Measurements from ENCODE around the gene CA5B. TPM values are rescaled to one million over a fixed set of nuclear protein-coding genes. Genes with fewer than 3 reads are reported as not detected.

Gene CA5B
- total and polyA plus RNA-seq, 7 donors: 0.46 to 8.6 (median 3.9) TPM

DNA sequence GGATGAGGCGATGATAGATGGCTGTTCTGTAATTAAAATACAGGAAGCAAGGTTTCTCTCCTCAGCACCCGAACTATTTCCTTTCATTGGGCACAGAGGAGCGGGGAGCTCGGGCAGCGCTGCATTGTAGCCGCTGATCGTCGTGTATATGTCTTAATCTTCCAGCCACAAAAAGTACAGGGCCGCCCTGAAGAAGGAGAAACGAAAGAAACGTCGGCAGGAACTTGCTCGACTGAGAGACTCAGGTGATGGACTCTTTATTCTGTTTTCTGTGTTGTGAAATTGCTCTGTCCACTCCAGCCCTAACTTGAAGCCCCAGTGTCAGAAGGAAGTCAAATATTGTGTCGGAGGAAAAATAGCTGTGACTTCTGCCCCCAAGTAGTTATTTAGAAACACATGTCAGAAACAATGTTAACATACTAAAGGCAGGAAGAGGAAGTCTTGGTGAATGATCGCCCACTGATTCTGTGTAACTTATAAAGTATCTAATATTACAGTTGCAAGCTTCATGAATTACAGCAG is 52.8 kb downstream of the CA5B start:
- Histone ChIP-seq H3K36me3 (no peaks in the 10 kb centered on the region), H3K27me3 (no peaks in the 10 kb centered on the region), H3K9me3 (no peaks in the 10 kb centered on the region), H3K4me3 (peak overlapping the region; percentile 59 to 88 (median 63)), H3K4me1 (peaks cover 0 to 23% (median 4%) of the 10 kb centered on the region in 4 donors), H3K27ac (peak overlapping the region; percentile 80 to 90 (median 84))
- no peak for DNase-seq
- 0 to 1% methylated on average over 15 of the region's 15 CpGs for WGBS, 2 donors
- TF ChIP-seq POLR2AphosphoS5 (IDR thresholded peaks at IDR 0.05) (no peak), POLR2A (IDR thresholded peaks at IDR 0.05) (no peak), EP300 (IDR thresholded peaks at IDR 0.05) (no peak)
- TF ChIP-seq, protein P1, sequence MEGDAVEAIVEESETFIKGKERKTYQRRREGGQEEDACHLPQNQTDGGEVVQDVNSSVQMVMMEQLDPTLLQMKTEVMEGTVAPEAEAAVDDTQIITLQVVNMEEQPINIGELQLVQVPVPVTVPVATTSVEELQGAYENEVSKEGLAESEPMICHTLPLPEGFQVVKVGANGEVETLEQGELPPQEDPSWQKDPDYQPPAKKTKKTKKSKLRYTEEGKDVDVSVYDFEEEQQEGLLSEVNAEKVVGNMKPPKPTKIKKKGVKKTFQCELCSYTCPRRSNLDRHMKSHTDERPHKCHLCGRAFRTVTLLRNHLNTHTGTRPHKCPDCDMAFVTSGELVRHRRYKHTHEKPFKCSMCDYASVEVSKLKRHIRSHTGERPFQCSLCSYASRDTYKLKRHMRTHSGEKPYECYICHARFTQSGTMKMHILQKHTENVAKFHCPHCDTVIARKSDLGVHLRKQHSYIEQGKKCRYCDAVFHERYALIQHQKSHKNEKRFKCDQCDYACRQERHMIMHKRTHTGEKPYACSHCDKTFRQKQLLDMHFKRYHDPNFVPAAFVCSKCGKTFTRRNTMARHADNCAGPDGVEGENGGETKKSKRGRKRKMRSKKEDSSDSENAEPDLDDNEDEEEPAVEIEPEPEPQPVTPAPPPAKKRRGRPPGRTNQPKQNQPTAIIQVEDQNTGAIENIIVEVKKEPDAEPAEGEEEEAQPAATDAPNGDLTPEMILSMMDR (IDR thresholded peaks at IDR 0.05): no peak
- intact Hi-C loops (cut with DNase I): loop anchor here (1.0 kb wide), 3 partner anchors 54 to 104 kb away; no protein-coding TSS in a partner anchor

DNA sequence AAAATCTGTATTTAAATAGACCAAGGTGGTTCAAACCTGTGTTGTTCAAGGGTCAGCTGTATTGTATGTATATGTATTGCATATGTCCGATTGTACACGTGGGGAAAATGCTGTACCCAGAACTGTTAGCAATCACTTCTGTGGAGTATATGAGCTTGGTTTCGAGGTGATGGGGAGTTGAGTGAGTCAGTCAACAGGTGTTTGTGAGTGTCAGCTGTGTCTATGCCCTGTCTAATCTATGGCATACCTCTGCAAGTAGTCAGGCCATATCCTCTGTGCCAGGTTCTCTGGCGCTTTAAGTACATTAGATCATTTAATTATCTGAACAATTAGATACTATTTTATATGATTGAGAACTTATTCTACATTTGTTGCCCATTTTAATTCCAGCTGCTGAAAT is 59.6 kb downstream of the CA5B start:
- Histone ChIP-seq H3K36me3 (peaks cover 0 to 11% (median 5%) of the 10 kb centered on the region in 4 donors), H3K4me1 (no peaks in the 10 kb centered on the region), H3K4me3 (no peak overlapping the region), H3K27me3 (no peaks in the 10 kb centered on the region), H3K27ac (no peak overlapping the region), H3K9me3 (no peaks in the 10 kb centered on the region)
- TF ChIP-seq, protein P1 (IDR thresholded peaks at IDR 0.05): no peak
- no peak for TF ChIP-seq POLR2A (IDR thresholded peaks at IDR 0.05)
- no peak for TF ChIP-seq POLR2AphosphoS5 (IDR thresholded peaks at IDR 0.05)
- no peak for TF ChIP-seq EP300 (IDR thresholded peaks at IDR 0.05)
- intact Hi-C loops (cut with DNase I): no loop called here
- 71 to 94% methylated on average over 4 of the region's 4 CpGs for WGBS, 2 donors
- DNase-seq: no peak

DNA sequence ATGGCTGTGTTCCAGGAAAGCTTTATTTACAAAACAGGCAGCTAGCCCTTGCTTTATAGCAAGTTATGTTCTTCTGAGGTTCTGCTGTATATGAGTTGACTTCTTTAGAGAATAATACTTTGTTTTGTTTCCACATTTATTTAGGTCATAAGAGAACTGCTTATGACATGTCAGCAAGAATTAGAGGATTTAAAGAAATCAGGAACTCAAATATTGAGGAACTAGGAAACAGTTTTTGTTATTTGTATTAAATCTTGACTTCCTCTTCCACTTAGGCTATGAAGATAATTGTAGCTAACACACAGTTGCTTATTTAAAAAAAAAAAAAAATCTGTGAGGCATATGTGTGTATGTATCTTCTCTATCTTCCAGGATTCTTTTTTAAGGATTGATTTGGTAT is 66.5 kb downstream of the CA5B start:
- Histone ChIP-seq H3K27me3 (no peaks in the 10 kb centered on the region), H3K36me3 (peaks cover 0 to 29% (median 10%) of the 10 kb centered on the region in 4 donors), H3K4me1 (no peaks in the 10 kb centered on the region), H3K27ac (no peak overlapping the region), H3K4me3 (no peak overlapping the region), H3K9me3 (no peaks in the 10 kb centered on the region)
- DNase-seq: no peak
- intact Hi-C loops (cut with DNase I): no loop called here
- TF ChIP-seq EP300 (IDR thresholded peaks at IDR 0.05) (no peak), POLR2A (IDR thresholded peaks at IDR 0.05) (no peak), POLR2AphosphoS5 (IDR thresholded peaks at IDR 0.05) (no peak)
- TF ChIP-seq, protein P1 (IDR thresholded peaks at IDR 0.05): no peak

DNA sequence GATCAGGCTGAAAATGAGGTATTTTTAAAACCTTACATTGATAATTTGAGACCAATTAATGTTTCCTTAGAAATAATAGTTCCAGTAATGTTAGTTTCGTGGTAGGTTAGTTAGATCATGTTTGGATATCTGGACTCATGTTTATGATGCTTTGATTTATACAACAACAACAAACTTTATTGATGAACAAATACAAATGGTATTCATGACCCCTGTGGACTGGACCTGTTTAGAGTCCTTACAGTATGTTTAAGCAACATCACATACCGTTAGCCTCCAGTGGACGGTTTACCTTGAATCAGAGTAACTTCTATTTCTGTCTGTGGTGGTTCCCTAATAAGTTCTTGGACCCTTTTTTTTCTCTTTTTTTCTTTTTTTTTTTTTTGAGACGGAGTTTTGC is 70.2 kb downstream of the CA5B start:
- H3K9me3 ChIP-seq: no peaks in the 10 kb centered on the region
- no peak for TF ChIP-seq POLR2AphosphoS5 (IDR thresholded peaks at IDR 0.05)
- TF ChIP-seq, protein P1 (IDR thresholded peaks at IDR 0.05): no peak
- TF ChIP-seq POLR2A (IDR thresholded peaks at IDR 0.05): no peak
- no peak overlapping the region for H3K4me3 ChIP-seq
- no peaks in the 10 kb centered on the region for H3K4me1 ChIP-seq
- peaks cover 0 to 31% (median 7%) of the 10 kb centered on the region in 4 donors for H3K36me3 ChIP-seq
- no peaks in the 10 kb centered on the region for H3K27me3 ChIP-seq
- WGBS, 2 donors: 99 to 100% methylated on average over 4 of the region's 4 CpGs
- intact Hi-C loops (cut with DNase I): no loop called here
- no peak overlapping the region for H3K27ac ChIP-seq
- no peak for DNase-seq
